Activated T-cell treated with anti-CD3 and anti-CD28 coated beads for 4 hours (primary cell): ENCODE data around the gene ORAI2.

Experiments used
- DNase-seq: peaks from one replicate; pipeline ENCODE4 v3.0.0-alpha.2; 2020

Gene ORAI2

DNA sequence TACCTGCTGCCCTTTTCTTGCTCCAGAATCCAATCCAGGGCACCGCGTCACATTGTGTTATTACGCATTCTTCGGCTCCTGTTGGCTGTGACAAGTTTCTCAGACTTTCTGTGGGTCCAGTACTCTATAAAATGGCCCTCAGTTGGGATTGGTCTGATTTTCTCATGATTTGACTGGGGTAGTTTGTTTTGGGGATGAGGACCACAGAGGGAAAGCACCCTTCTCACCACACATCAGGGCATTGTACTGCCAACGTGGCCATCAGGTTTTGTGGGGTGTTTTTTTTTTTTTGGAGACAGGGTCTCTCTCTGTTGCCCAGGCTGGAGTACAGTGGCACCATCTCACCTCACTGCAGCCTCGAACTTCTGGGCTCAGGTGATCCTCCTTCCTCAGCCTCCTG lies 17.0 kb upstream of the ORAI2 start:
- DNase-seq: no peak

GRCh38 chr7:102417105-102417504 lies 16.3 kb upstream of the ORAI2 start:
- no peak for DNase-seq

GRCh38 chr7:102418592-102418991 lies 14.8 kb upstream of the ORAI2 start:
- no peak for DNase-seq

DNA sequence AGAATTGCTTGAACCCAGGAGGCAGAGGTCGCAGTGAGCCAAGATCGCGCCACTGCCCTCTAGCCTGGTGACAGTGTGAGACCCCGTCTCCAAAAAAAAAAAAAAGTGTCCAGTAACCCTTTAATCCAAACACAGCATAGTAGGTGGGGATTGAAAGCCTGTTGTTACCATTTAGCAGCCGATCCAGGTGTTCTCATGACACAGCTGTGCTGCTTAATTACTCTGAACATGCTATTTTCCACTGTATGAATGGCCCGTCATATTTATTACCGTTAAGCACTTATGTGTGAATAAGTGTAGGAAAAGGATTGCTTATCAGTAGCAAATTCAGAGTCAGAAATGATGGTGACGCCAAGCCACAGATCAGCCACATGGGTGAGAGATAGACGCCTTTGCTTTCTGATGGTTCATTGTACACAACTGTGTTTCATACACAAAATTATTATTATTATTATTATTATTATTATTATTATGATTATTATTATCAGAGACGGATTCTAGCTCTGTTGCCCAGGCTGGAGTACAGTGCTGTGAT lies 11.6 kb upstream of the ORAI2 start:
- DNase-seq: no peak

DNA sequence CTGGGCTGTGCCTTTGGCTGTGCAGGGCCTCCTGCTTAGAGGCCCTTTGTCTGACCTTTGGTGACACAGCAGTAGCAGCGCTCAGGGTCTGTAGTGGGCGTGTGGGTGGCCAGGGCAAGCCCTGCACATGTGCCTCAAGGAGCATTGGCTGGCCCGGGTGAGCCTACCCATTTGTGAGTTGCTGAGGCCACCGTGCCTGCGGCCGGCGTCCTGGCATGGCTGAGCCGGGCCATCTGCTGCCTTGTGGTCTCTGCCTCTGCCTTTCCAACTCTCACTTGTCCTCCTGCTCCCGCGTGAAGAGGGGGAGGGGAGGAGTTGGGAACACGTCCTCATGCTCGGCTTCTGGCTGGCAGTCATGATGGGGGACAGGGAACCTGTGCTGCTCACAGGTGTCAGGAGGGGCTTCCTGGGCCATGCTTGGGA lies 9.2 kb upstream of the ORAI2 start:
- no peak for DNase-seq

DNA sequence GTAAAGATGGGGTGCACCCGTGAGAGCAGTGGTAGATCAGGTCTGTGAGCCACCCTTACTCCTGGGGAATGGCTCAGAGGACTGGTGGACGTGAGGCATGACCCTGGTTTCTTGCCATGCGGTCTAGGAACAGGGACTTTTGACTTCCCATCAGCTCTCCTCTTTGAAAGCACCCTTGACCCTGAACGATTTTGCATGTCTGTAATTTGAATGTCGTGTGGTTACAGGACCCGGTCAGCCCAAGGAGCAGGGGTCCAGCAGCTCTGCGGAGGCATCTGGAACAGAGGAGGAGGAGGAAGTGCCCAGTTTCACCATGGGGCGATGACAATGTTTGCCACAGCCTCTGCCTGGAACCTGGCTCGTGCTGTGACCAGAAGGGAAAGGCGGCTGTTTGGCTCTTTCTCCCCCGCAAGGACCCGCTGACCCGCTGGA lies 8.6 kb upstream of the ORAI2 start:
- no peak for DNase-seq

GRCh38 chr7:102425639-102426267 lies 7.6 kb upstream of the ORAI2 start:
- peak; percentile 70 for DNase-seq

- peak; percentile 68 for DNase-seq
These were observed 6.9 kb upstream of the ORAI2 start for GRCh38 chr7:102426268-102427018.

DNA sequence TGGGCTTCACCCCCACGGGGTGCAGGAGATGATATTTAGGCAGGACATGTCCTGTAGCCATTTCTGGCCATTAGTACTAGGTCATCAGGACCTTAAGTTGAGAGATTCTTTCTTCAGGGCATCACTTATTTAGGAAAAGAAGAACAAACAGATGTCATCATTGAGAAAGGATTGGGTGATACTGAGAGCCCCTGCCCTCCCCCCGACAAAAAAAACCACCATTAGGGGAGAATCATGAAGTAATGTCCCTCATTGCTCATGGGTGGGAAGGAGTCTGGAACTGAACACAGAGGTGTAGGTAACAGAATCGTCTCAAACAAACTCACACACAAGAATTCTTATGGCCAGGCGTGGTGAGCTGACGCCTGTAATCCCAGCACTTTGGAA lies 6.4 kb upstream of the ORAI2 start:
- DNase-seq: no peak

DNA sequence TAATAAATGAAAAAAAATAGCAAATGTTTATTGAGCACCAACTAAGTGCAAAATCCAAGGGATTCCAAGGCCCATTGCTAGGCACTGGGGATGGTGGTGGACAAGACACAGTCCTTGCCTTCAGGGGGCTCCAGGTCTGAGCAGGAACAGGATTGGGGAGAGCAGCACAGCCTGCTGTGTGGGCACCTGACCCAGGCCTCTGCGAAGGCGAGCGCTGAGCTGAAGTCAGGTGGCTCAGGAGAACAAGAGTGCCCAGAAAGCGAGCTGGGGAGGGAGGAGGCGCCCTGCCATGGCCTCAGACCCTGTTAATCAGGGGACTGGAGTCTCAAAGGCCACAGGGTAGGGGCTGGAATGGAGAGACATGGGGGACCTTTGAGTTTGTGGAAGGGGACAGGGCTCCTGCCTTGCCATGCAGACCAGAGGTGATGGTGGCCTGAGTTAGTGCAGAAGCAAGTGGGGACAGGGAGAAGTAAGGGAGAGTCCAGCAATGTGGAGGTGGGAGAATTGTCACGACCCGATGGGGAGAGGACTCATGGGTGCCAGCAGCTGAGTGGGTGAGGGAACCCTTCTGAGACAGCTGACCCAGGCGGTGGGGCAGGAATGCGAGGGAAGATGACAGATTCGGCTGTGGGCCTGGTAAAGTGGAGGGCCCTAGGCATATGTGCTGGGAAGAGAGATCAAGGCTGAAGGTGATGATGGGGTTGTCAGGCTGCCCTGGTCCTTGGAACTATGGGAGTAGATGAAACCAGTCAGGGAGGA lies 4.1 kb upstream of the ORAI2 start:
- DNase-seq: no peak

DNA sequence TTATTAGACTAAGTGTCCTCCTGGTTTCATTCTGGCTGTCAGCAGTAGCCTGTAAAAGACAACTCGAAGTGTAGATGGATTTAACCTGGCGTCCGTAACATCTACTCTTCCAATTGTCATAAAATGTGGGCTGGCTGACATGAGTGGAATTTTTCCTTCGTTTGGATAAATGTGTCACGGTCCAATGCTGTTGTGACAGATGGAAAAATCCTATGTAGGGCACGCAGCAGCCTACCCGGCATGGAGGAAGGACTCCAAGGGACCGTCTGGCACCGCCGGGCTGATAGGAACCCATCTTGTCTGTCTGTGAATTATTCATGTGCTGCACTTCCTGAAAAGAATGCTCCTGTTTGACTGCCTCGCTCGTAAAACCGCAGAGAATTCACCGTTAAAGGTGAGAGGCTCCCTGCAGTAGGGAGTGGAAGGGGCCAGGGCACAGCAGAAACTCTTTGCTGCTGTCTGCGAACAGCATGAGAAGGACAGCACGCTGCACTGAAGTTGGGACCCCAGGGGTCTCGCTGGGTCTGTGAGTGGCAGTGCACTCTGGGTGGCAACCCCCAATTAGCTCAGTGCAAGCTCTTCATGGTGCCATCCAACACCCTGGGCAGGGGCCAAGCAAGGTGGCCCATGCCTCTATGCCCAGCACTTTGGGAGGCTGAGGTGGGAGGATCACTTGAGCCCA lies 1.6 kb upstream of the ORAI2 start:
- peak; percentile 35 for DNase-seq

DNA sequence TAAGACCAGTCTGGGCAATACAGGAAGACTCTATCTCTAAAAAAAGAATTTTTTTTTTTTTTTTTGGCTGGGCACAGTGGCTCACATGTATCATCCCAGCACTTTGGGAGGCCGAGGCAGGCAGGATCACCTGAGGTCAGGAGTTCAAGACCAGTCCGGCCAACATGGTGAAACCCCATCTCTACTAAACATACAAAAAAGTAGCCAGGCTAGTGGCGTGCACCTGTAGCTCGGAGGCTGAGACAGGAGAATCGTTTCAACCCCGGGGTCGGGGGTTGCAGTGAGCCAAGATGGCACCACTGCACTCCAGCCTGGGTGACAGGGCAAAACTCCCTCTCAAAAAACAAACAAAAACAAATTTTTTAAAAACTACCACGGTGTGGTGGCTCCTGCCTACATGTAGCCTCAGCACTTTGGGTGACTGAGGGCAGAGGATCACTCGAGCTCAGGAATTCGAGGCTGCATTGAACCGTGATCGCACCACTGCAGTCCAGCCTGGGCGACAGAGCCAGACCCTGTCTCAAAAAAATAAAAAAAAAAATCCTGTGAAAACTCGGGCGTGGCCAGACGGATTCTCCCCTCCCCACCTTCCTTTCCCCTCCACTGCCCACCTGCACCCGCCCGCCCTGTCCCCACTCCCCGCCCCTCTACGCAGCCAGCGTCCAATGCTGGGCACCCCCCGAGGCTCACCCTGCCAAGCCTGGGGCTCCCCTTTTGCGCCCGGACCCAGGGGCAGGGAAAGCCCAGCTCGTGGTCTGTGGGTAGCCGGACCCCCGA lies 745 bp upstream of the ORAI2 start:
- no peak for DNase-seq

GRCh38 chr7:102434039-102434486 lies 688 bp downstream of the ORAI2 start:
- DNase-seq: no peak

GRCh38 chr7:102436118-102436517 lies 2.7 kb downstream of the ORAI2 start:
- no peak for DNase-seq

GRCh38 chr7:102439963-102440795 lies 6.8 kb downstream of the ORAI2 start:
- no peak for DNase-seq

GRCh38 chr7:102444961-102445673 lies 11.7 kb downstream of the ORAI2 start:
- DNase-seq: no peak

DNA sequence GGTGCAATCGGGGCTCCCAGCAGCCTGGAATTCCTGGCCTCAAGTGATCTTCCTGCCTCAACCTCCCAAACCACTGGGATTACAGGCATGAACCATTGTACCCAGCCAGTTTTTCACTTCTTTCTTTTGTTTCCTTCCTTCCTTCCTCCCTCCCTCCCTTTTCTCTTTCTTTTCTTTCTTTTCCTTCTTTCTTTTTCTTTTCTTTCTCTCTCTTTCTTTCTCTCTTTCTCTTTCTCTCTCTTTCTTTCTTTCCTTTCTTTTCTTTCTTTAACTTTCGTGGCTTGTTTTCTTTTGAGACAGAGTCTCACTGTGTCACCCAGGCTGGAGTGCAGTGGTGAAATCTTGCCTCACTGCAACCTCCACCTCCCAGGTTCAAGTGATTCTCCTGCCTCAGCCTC lies 12.3 kb downstream of the ORAI2 start:
- DNase-seq: no peak

- DNase-seq: no peak
These were observed 13.2 kb downstream of the ORAI2 start for GRCh38 chr7:102446387-102447156.

GRCh38 chr7:102447311-102447710 lies 13.9 kb downstream of the ORAI2 start:
- no peak for DNase-seq

- DNase-seq: no peak
These were observed 15.8 kb downstream of the ORAI2 start for GRCh38 chr7:102449136-102449535.
